ENCODE results near the gene CTBP2. TPM values are rescaled to one million over a fixed set of nuclear protein-coding genes. Genes with fewer than 3 reads are reported as not detected.

Gene CTBP2
- total RNA-seq, 1 experiment from 2014 or later = 97.2 TPM

DNA sequence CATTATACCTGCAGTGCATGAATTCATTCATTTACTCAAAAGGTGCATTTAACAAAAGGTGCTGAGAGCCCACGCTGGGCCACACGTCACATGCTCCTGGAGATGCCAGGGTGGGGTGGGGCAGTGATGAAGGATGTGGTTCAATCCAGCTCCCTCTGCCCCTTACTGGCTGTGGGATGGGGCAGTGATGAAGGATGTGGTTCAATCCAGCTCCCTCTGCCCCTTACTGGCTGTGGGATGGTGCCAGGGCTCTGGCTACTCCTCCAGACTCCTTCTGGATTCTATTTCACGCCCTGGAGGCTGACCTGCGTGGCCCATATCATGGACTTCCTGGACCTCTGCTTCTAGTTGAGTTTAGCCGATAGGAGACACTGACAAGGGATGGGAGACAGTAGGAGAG lies 44.0 kb upstream of the CTBP2 start:
- intact Hi-C loops (cut with micrococcal nuclease; ENCODE audit: unreplicated experiment) = no loop called here
- no peaks in the 10 kb centered on the region; the same call in 1 of the 2 replicates for H3K4me1 ChIP-seq
- no peak for TF ChIP-seq CTCF (IDR thresholded peaks at IDR 0.05; ENCODE audit: insufficient read depth in 1 of 2, low read depth in 1 of 2, low read length in 1 of 2, severe bottlenecking in 1 of 2, unreplicated experiment in 1 of 2)
- H3K4me1 Mint-ChIP-seq (ENCODE audit: low read depth, unreplicated experiment) = no peaks in the 10 kb centered on the region
- H3K9me3 ChIP-seq = no peaks in the 10 kb centered on the region
- H3K36me3 ChIP-seq (ENCODE audit: control insufficient read depth, insufficient read depth, low read length) = no peaks in the 10 kb centered on the region
- ChIA-PET POLR2A (no interaction called here), CTCF (no interaction called here)
- no peaks in the 10 kb centered on the region for H3K27me3 ChIP-seq (replicated peaks; ENCODE audit: control insufficient read depth, insufficient read depth, low read length)
- H3K27me3 Mint-ChIP-seq (ENCODE audit: insufficient read depth, unreplicated experiment) = no peaks in the 10 kb centered on the region
- H3K9me3 Mint-ChIP-seq (ENCODE audit: unreplicated experiment) = no peaks in the 10 kb centered on the region
- DNase-seq = no peak
- BruUV-seq (replicated peaks) = no TSS peak
- no peak overlapping the region for H3K27ac Mint-ChIP-seq (ENCODE audit: unreplicated experiment)
- H3K4me3 Mint-ChIP-seq (ENCODE audit: unreplicated experiment) = no peak overlapping the region
- H3K36me3 Mint-ChIP-seq (ENCODE audit: insufficient read depth, unreplicated experiment) = no peaks in the 10 kb centered on the region
- no peak overlapping the region for H3K4me3 ChIP-seq (ENCODE audit: low read depth, low read length)

DNA sequence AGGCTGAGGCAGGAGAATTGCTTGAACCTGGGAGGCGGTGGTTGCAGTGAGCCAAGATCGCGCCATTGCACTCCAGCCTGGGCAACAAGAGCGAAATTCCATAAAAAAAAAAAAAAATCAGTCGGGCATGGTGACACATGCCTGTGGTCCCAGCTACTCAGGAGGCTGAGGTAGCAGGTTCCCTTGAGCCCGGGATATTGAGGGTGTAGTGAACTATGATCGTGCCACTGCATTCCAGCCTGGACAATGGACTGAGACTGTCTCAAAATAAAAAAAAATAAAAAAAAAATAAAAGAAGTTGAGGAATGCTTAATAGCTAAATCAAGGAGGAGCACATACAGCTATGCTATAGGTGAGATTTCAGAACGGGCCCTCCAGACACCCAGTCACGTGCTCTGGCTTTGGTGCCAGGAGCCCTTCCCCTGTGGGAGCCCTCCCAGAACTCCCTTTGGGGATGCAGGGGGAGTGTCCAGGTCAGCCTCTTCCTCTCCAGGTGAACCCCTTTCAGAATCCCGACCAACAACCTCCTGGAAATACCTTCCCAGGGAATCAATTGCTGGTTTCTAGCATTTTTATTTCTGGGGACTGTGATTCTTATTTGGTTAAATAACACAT lies 42.9 kb upstream of the CTBP2 start:
- no peaks in the 10 kb centered on the region for H3K9me3 Mint-ChIP-seq (ENCODE audit: unreplicated experiment)
- intact Hi-C loops (cut with micrococcal nuclease; ENCODE audit: unreplicated experiment) = no loop called here
- no TSS peak for BruUV-seq (replicated peaks)
- POLR2A ChIA-PET = no interaction called here
- no peaks in the 10 kb centered on the region for H3K9me3 ChIP-seq
- H3K36me3 ChIP-seq (ENCODE audit: control insufficient read depth, insufficient read depth, low read length) = no peaks in the 10 kb centered on the region
- no peaks in the 10 kb centered on the region for H3K4me1 Mint-ChIP-seq (ENCODE audit: low read depth, unreplicated experiment)
- no peaks in the 10 kb centered on the region for H3K36me3 Mint-ChIP-seq (ENCODE audit: insufficient read depth, unreplicated experiment)
- CTCF ChIA-PET = no interaction called here
- no peak for TF ChIP-seq CTCF (IDR thresholded peaks at IDR 0.05; ENCODE audit: insufficient read depth in 1 of 2, low read depth in 1 of 2, low read length in 1 of 2, severe bottlenecking in 1 of 2, unreplicated experiment in 1 of 2)
- peaks cover 2% of the 10 kb centered on the region for H3K27me3 Mint-ChIP-seq (ENCODE audit: insufficient read depth, unreplicated experiment)
- no peaks in the 10 kb centered on the region for H3K27me3 ChIP-seq (replicated peaks; ENCODE audit: control insufficient read depth, insufficient read depth, low read length)
- H3K27ac Mint-ChIP-seq (ENCODE audit: unreplicated experiment) = no peak overlapping the region
- H3K4me1 ChIP-seq = no peaks in the 10 kb centered on the region; the same call in 1 of the 2 replicates
- no peak overlapping the region for H3K4me3 Mint-ChIP-seq (ENCODE audit: unreplicated experiment)
- no peak for DNase-seq
- no peak overlapping the region for H3K4me3 ChIP-seq (ENCODE audit: low read depth, low read length)

- intact Hi-C loops (cut with micrococcal nuclease; ENCODE audit: unreplicated experiment) = no loop called here
- DNase-seq = no peak
- ChIA-PET CTCF (no interaction called here), POLR2A (interaction anchor here (0.5 kb wide), 1 partner anchor 41 kb away, joined by 3 read pairs; no protein-coding TSS in a partner anchor)
- Mint-ChIP-seq H3K9me3 (ENCODE audit: unreplicated experiment) (no peaks in the 10 kb centered on the region), H3K4me3 (ENCODE audit: unreplicated experiment) (no peak overlapping the region), H3K27ac (ENCODE audit: unreplicated experiment) (no peak overlapping the region), H3K27me3 (ENCODE audit: insufficient read depth, unreplicated experiment) (peaks cover 2% of the 10 kb centered on the region), H3K4me1 (ENCODE audit: low read depth, unreplicated experiment) (no peaks in the 10 kb centered on the region), H3K36me3 (ENCODE audit: insufficient read depth, unreplicated experiment) (no peaks in the 10 kb centered on the region)
- no peaks in the 10 kb centered on the region for H3K36me3 ChIP-seq (ENCODE audit: control insufficient read depth, insufficient read depth, low read length)
- no peak overlapping the region for H3K4me3 ChIP-seq (ENCODE audit: low read depth, low read length)
- no peaks in the 10 kb centered on the region for H3K4me1 ChIP-seq
- no peaks in the 10 kb centered on the region for H3K27me3 ChIP-seq (replicated peaks; ENCODE audit: control insufficient read depth, insufficient read depth, low read length)
- no peak for TF ChIP-seq CTCF (IDR thresholded peaks at IDR 0.05; ENCODE audit: insufficient read depth in 1 of 2, low read depth in 1 of 2, low read length in 1 of 2, severe bottlenecking in 1 of 2, unreplicated experiment in 1 of 2)
- no TSS peak for BruUV-seq (replicated peaks)
- H3K9me3 ChIP-seq = no peaks in the 10 kb centered on the region
Observed at GRCh38 chr10:125201791-125202622, 41.6 kb upstream of the CTBP2 start.
